HG02870 (cell line): Measurements from ENCODE around the gene TNFSF8.

Source experiments
- ATAC-seq: cut with Tn5 transposase; IDR thresholded peaks from one replicate; pipeline ENCODE4 v1.9.1; 2021; ENCODE audit warnings: mild to moderate bottlenecking, moderate library complexity; ENCODE audit not compliant: unreplicated experiment

TNFSF8 gene

DNA sequence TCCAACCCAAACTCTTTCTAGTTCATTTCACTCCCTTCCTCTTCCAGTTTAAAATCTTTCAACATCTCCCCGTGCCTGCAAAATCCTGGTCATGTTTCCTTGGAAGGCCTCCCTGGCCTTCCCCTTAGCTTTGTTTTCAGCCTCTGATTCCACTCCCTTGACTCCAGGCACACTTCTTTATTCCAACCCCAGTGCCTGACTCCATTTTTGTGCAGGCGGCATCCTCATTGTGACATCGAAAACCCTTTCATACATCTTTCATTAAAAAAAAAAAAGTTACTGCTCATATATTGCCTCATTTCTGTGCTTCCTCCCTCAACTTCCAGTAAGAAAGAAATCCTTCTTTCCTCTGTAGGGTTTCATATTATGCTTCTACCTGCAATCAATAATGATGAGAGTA lies 7.1 kb upstream of the TNFSF8 start:
- no peak for ATAC-seq

DNA sequence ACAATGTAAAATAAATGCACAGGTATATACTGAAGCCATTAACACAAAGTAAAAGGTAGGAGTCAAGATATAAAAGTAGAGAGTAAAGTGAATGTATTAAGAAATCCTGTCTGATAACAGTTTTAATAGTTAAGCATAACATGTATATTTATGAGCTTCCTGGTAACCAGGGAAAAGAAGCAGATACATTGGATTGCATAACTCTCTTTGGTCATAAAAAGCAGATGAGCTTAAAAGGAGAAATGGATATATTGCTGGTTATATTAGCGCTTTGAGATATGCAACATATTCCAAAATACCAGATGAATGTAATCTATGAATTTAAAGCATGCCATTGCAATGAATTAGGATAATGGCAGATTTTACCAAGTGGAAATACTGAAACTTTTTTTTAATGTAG lies 6.2 kb upstream of the TNFSF8 start:
- ATAC-seq = no peak

DNA sequence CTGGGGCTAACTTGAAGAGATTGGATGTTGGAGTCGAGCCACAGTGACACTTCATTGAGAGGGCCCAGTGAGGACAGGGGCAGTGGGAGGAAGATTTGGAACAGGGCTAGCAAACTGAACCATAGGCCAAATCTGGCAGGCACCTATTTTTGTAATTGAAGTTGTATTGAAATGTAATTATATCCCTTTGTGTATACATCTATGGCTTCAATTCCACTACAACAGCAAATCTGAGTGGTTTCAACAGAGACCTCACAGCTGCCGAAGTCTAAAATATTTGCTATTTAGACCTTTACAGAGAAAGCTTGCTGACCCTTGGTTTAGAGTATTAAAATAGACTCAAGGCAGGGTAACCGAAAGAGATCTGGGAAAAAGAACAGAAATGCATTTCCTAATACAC lies 4.7 kb upstream of the TNFSF8 start:
- no peak for ATAC-seq

DNA sequence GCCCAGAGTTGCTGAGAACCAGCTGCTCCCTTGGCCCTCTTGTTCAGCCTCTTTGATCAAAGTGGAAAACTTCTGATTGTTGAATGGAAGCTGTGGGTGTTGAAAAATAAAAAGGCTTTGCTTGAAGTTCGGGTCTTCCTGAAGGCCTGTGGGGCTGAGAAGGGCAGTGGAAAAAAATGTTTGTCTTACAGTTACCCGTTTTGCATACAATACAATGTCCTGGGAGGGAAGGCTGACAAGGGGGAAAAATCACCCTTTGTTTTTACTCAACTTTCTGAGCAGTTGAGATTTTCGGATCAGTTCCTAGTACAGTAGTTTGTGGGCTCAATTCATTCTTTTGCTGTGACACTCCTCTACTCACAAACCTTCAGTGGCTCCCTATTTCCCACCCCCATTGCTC lies 2.1 kb upstream of the TNFSF8 start:
- ATAC-seq = no peak

DNA sequence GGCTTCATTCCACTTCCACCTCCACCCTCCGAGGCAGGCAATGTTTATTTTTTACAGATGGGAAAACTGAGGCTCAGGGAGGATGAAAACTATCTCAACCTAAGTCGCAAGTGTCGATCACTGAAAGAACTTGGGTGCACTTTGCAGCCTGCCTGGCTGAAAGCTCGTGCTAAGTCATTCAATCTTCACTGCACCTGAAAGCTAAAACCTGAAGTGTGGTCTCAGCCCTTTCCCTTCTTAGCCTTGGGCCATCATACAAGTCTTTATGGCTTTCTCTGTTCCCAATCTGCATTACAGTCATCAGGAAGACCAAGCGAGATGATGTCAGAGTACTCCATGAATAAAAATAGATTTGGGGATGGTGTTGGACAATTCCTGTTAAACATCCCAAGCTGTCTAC lies 1.0 kb upstream of the TNFSF8 start:
- no peak for ATAC-seq

DNA sequence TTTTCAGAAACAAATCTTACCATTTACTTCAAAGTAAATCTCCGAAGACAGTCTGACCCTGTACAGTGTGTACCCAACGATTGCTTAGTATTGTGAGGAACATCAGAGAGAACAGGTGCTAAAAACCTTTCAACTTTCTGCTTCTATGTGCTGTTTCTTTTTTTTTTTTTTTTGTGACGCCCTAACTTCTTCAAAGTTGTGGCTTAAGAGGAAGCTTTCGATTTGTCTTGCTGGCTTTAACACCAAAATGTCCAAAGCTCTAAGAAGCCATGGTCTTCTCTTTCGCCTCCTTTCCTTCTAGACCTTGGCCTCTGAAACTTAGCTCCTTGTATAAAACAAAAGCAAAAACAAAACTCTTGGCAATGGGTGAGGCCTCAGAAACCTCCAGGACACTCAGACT lies 1.2 kb downstream of the TNFSF8 start:
- ATAC-seq = no peak

DNA sequence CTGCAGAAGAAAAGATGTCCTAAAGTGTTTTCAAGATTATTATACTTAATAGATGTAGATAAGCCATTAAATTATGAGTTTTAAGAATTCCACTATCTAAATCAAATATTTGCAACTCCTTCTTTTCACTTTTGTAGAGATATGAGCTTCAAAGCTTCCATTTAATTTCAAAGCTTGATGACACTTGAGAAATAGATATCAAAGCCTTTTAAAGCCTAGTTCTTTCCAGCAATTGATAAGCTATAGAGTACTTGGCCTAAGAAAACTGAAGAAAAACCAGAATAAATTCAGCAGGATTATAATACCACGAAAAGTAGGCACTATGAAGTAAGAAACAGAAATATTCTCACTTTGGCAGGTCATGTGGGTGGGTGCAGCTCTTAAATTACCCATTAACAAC lies 1.7 kb downstream of the TNFSF8 start:
- no peak for ATAC-seq

DNA sequence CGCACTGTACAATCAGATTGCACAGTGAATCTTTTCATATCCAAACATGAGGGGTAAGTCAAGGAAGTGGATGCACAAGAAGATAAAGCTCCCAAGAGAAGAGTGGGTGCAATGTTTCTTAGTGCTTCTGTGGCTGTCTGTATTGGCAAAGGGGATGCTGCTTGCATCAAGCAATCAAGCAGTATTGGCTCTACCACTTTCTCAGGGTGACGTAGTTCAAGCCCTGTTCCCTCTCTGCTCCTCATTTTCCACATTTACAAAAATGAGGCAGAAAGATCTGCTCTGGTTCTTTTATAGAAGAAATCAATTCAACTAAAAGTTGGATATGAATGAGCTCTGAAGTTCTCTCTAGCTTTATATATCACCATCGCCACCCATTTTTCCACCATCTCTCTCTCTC lies 2.3 kb downstream of the TNFSF8 start:
- no peak for ATAC-seq

DNA sequence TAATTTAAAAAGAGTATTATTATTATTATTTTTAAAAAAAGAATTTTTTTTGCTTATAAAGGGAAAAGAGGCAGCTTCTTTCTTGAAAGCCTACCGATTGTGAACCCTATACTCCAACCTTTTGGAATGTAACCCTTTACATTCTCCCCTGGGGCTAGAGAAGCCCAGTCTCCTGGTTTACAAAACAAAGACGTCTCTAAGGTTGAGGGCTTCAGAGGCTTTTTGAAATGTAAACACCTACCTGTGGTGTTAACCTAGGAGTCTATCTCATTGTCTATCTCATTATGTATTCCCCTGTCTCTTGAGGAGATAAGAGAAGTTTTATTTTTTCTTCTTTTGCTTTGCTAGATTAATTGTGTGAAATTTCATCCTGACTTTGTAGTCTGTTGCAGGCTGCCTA lies 4.7 kb downstream of the TNFSF8 start:
- ATAC-seq = no peak

DNA sequence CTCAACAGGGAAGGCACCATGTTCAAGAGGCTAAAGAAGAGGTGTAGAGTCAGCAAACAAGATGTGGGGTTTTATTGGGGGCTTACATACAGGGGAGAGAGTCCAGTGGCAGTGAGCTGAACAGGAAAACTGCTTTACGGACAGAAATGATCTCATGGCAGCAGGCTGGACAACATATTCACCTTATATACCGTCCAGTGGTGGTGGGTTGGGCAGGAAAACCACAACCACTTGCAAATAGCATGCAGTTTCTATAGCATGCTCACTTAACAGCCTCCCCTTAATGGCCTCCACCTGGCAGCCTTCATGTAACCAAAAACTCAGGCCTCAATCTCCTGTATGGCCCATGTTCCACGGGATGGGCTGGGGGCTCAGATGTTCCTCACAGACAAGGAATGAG lies 5.4 kb downstream of the TNFSF8 start:
- no peak for ATAC-seq

DNA sequence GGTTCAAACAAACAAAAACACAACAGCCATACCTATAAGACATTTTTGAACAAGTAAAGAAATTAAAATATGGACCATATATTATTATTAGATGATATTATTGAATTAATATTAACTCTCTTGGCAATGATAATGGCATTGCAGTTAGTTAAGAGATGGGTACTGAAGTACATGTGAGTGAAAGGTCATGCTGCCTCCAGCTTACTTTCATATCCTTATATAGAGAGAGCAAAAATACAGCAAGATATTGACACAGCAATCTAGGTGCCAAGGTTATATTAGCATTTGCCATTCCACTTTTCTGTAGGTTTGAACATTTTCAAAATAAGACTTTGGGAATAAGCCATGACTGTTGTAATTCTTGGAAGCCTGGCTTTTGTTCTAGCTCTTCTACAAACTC lies 6.1 kb downstream of the TNFSF8 start:
- no peak for ATAC-seq

DNA sequence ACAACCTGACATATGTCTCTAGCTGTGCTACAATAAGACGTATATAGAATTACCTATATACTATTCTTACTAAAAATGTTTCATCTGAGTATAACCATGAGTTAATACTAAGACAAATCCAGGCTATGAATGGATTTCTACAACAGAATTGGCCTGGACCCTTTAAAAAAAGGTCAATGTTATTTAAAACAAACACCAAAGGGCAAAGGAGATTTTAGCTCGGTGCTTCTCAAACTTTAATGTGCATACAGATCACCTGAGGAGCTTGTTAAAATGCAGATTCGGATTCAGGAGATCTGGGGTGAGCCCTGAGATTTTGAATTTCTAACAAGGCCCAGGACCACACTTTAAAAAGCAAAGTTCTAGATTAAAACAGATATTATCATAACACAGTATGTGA lies 6.5 kb downstream of the TNFSF8 start:
- no peak for ATAC-seq

DNA sequence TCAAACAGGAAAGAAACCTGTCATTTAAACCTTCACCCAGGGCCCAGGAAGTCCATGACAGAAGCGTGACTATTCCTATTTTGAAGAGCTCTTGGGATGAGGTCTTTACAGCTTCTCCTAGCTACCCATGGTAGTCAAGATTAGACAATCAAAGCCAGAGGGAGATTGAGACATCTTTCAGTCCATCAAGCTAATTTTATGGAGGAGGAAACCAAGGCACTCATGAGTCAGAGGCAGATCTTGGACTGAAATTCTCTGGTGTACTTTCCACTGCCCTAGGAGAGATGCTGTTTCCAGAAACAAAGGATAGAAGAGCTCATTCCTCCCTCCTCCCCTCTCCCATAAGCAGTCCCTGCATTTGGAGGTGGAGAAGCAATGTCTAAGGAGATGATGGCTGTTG lies 9.2 kb downstream of the TNFSF8 start:
- ATAC-seq = no peak

DNA sequence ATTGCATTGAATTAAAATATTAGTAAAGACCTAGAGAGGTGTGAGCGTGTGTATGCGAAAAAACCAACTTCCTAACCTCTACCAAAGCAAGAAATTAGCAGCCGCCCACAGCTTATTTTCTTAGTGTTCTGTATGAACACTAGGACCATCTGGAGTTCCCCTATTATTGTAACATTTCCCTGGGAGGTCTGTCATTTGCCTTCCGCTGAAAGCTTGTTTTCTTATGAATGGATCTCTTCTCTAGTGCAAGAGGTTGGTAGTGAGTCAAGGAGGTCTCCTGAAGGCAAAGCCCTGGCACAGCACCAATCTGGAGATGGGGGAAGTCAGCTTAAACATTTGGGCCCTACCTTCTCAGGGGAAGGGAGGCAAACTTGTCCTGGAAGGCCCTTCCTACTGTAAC lies 10.8 kb downstream of the TNFSF8 start:
- ATAC-seq = no peak

DNA sequence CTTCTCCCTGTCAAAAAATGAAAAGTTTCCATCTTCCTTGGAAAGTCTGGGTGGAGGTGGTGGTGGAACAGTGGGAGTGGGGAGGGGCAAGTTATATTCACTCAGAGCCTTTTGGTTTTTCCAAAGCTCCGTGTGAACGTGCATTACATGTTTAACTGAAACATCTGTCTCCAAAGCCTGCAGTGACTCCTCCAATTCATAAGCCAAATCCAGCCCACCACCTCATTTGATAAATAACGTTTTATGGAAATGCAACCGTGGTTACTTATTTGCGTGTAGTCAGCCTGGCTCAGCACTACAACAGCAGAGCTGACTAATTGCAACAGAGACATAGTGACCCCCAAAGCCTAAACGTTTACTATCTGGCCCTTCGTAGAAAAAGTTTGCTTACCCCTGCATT lies 13.9 kb downstream of the TNFSF8 start:
- no peak for ATAC-seq

DNA sequence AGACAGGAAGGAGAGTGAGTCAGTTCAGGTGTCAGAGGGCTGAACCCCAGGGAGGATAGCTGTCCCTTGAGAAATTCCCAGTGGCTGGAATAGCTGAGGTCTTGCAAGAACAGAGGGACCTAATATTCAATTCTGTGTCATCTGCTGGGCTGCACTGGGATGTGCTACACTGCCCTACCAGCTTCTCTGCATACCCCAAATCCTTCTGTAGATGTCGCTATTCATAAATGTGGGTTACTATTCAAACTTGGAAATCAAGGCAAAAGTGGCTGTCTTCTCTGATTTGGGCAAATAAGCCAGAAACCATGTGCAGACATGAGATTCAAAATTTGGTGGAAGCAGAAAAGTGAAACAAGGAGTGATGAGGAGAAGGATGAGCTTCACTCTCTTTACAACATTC lies 16.3 kb downstream of the TNFSF8 start:
- no peak for ATAC-seq

DNA sequence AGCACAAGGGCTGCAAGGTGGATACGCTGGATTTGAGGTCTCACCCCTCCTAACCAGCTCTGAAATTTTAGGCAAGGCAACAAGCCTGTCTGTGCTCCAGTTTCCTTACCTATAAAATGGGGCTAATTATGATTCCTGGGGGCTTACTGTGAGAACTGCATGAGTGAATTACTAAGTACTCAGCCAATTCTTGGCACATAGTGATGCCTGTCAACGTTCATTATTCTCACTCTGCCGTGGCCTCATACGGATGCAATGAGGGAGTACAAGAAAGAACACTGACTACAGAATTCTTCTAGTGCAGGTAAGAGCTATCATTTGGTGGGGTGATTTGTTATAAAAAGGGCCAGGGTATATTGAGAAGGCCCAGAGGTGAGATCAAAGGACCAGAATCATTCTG lies 16.7 kb downstream of the TNFSF8 start:
- ATAC-seq = no peak

DNA sequence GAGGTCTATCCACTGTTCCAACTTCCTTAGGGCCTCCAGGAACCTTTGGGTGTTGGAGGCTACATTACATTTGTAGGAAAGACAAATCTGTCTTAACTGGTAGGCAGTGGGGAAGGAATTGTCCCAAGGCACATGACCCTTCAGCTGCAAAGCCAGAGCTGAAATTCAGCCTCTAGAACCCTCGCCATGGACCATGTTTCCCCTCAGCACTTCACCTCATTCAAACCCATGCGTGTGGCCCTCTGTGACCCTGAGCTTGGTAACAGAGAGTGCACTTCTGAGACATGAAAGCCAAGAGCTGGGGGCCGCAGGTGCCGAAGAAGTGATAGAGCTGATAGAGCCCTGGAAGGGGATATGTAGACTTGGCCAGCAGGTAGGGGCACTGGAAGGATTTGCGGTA lies 17.2 kb downstream of the TNFSF8 start:
- no peak for ATAC-seq

DNA sequence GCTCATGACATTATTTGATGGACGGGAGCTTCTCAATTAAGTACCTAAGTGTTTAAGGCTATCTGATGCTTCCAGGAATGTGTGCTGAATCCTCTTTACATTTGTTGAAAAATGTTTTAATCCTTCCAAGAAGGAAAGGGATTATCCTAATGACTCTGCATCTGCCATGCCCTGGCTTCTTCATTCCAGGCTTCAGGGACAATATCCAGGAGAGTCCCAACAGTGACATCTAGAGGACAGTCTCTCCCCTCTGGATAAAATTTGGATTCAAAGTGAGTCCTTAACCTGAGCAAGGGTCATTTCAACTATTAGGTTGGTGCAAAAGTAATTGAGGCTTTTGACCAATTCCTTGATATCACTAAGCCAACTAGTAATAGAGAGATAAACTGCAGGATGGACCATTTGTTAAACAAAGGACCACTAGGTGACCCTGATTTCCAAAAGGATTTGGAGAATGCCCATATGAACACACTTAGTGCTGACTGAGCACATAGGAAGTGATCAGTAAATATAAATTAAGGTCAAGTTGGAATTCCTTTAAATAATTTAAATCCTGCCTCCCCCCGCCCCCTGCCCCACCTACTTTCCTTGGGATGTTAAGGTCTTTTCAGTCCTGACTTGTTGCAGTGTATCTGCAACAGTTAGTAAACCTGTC lies 19.1 kb downstream of the TNFSF8 start:
- ATAC-seq = no peak

DNA sequence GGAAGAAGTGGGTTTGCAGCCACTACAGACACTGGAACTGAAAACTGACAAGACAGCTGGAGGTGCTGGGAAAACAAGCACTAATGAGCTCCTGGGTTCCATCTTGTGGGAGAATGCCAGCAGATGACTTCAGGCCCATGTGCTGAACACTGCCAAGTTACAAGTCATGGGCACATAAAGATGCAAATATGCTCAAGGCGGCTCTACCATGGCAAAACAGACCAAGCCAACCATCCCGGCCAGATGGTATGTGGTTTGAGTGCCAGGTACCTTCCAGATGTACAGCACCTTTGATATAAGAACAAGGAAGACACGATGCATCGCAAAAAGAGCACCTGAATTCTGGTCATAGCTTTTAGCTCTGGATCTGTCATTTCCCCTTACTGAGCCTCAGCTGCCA lies 19.9 kb downstream of the TNFSF8 start:
- no peak for ATAC-seq

DNA sequence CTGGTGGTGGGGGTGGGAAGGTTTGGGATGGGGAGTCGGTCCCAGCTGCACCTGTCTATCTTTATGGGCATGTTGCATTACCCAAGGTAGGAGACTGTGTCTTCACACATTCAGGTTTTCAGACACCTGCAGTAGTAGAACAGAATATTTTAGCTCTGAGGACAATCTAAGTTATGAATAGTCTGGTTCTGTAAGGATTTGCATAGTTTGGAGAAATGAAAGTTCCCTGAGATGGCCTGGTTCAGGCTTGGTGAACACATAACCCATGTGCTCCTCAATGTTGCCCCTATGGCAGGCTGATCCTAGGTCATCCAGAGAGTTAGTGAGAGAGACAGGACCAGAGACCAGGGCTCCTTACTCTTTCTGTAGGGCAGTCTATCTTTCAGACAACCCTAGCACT lies 20.7 kb downstream of the TNFSF8 start:
- ATAC-seq = no peak

DNA sequence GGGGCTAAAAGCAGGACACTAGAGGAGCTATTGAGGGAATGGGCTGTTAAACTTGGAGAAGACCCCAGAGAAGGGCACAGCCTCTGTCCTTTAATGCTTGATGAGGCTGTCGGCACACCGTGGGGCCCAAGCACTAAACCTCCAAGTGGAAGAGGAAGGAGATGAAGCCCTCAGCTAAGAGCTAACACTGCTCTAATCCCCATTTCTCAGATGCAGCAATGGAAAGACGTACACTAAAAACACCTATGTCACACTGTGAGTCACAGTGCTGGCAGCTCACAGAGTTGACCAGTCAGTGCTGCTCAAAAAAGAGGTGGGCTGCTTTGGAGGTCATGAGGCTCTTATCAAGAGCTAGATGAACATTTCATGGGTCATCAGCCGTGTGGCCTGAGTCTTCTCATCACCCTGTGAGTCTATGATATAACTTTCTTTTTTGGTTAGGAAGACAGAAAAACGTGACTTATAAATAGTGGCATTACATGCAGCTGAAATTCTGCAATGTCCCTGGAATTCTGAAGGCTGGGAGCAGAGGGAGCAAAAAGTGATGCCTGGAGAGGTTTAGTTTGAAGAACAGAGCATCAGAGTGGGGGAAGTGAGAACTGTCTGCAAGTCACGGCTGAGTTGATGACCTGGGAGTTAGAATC lies 21.5 kb downstream of the TNFSF8 start:
- ATAC-seq = peak; percentile 27

DNA sequence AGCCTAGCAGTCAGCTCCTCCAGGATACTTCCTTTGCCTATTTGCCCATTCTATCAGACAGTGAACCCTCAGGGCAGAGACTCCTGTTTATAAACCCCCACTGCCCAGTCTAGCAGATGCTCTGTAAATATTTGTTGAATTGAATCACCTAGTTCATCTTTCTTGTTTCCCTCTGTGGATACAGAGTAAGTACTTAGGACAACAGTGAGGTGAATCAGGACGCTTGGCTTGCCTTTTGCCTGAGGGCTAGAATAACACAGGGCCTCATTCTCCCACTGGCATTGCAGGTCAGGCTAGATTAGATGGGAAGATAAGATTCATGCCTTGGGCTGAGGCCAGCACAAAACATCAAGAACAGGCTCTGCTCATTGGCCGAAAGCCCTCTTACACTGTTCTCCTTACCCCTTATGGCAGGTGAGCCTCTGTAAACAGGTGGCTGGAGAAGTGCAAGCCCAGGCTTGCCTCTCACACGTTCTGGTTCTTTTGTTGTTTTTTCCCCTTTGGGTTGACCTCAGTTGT lies 22.2 kb downstream of the TNFSF8 start:
- ATAC-seq = peak; percentile 69
